IPS-15b (cell line): Measurements from ENCODE around the gene VPS39.
A peak's percentile ranks its signal among the peaks of the same experiment; 100 is the strongest.
"Not testable (repeated sequence)": the region's sequence is repeated elsewhere in the genome, so short reads cannot be mapped to it uniquely, and the experiment has no call there.

Experiments used
- H3K27me3 ChIP-seq: one replicate; pipeline ENCODE4 v1.6.1; 2013; ENCODE audit warnings: low read length; ENCODE audit not compliant: control insufficient read depth, insufficient read depth
- H3K36me3 ChIP-seq: one replicate; pipeline ENCODE4 v1.6.1; 2013; ENCODE audit warnings: low read length; ENCODE audit not compliant: control insufficient read depth, insufficient read depth
- H3K4me1 ChIP-seq: one replicate; pipeline ENCODE4 v1.6.1; 2013; ENCODE audit warnings: mild to moderate bottlenecking, low read length; ENCODE audit not compliant: control insufficient read depth, insufficient read depth
- H3K4me3 ChIP-seq: one replicate; pipeline ENCODE4 v1.5.1; 2013; ENCODE audit warnings: low read depth, low read length
- H3K9ac ChIP-seq: one replicate; pipeline ENCODE4 v1.6.1; 2013; ENCODE audit warnings: low read depth, mild to moderate bottlenecking, low read length
- H3K9me3 ChIP-seq: one replicate; pipeline ENCODE4 v1.6.1; 2013; ENCODE audit warnings: mild to moderate bottlenecking, low read length; ENCODE audit not compliant: control insufficient read depth, insufficient read depth

VPS39 gene

GRCh38 chr15:42207674-42208579 is at the start of gene VPS39:
Gene VPS39 (minus strand): TSS chr15:42208304. CDS start chr15:42208153, 151 bp downstream.
- H3K4me1 ChIP-seq: no peaks in the 10 kb centered on the region
- no peaks in the 10 kb centered on the region for H3K9me3 ChIP-seq
- peak within 1 kb of the TSS; percentile 93 for H3K9ac ChIP-seq
- no peaks in the 10 kb centered on the region for H3K27me3 ChIP-seq
- H3K36me3 ChIP-seq: no peaks in the 10 kb centered on the region
- peak within 1 kb of the TSS; percentile 83 for H3K4me3 ChIP-seq

GRCh38 chr15:42253300-42253699 is 45.2 kb upstream of the VPS39 start:
- H3K36me3 ChIP-seq: peaks cover 3% of the 10 kb centered on the region
- no peak overlapping the region for H3K4me3 ChIP-seq
- no peak overlapping the region for H3K9ac ChIP-seq
- H3K4me1 ChIP-seq: no peaks in the 10 kb centered on the region
- no peaks in the 10 kb centered on the region for H3K27me3 ChIP-seq
- H3K9me3 ChIP-seq: peaks cover 13% of the 10 kb centered on the region

- H3K36me3 ChIP-seq: peaks cover 11% of the 10 kb centered on the region
- no peaks in the 10 kb centered on the region for H3K9me3 ChIP-seq
Measured at GRCh38 chr15:42240823-42241222, 32.7 kb upstream of the VPS39 start.

GRCh38 chr15:42239528-42240182 is 31.6 kb upstream of the VPS39 start:
- no peak overlapping the region for H3K9ac ChIP-seq
- H3K9me3 ChIP-seq: no peaks in the 10 kb centered on the region
- no peaks in the 10 kb centered on the region for H3K4me1 ChIP-seq
- no peak overlapping the region for H3K4me3 ChIP-seq
- H3K27me3 ChIP-seq: no peaks in the 10 kb centered on the region
- peaks cover 11% of the 10 kb centered on the region for H3K36me3 ChIP-seq

More at GRCh38 chr15:42240823-42241222, 32.7 kb upstream of the VPS39 start:
- Histone ChIP-seq H3K9ac (no peak overlapping the region), H3K4me1 (no peaks in the 10 kb centered on the region), H3K4me3 (no peak overlapping the region), H3K27me3 (no peaks in the 10 kb centered on the region)

- Histone ChIP-seq H3K4me3 (no peak overlapping the region), H3K4me1 (no peaks in the 10 kb centered on the region), H3K9me3 (no peaks in the 10 kb centered on the region), H3K27me3 (no peaks in the 10 kb centered on the region), H3K36me3 (peaks cover 13% of the 10 kb centered on the region), H3K9ac (no peak overlapping the region)
Measured at GRCh38 chr15:42233107-42233506, 25.0 kb upstream of the VPS39 start.

GRCh38 chr15:42232606-42233005 is 24.5 kb upstream of the VPS39 start:
- Histone ChIP-seq H3K36me3 (peaks cover 10% of the 10 kb centered on the region), H3K4me1 (no peaks in the 10 kb centered on the region), H3K9ac (no peak overlapping the region), H3K9me3 (no peaks in the 10 kb centered on the region), H3K27me3 (no peaks in the 10 kb centered on the region), H3K4me3 (no peak overlapping the region)

- no peaks in the 10 kb centered on the region for H3K9me3 ChIP-seq
- peaks cover 9% of the 10 kb centered on the region for H3K36me3 ChIP-seq
- H3K4me3 ChIP-seq: no peak overlapping the region
- H3K9ac ChIP-seq: no peak overlapping the region
- no peaks in the 10 kb centered on the region for H3K27me3 ChIP-seq
- H3K4me1 ChIP-seq: no peaks in the 10 kb centered on the region
Measured at GRCh38 chr15:42231088-42231487, 23.0 kb upstream of the VPS39 start.

- not testable (repeated sequence) for H3K9me3 ChIP-seq, H3K36me3 ChIP-seq, H3K27me3 ChIP-seq, H3K4me3 ChIP-seq, H3K4me1 ChIP-seq, H3K9ac ChIP-seq
Measured at GRCh38 chr15:42228981-42229380, 20.9 kb upstream of the VPS39 start.

- Histone ChIP-seq H3K9me3 (no peaks in the 10 kb centered on the region), H3K4me1 (no peaks in the 10 kb centered on the region), H3K4me3 (no peak overlapping the region), H3K9ac (no peak overlapping the region), H3K27me3 (no peaks in the 10 kb centered on the region), H3K36me3 (peaks cover 5% of the 10 kb centered on the region)
Measured at GRCh38 chr15:42228036-42228435, 19.9 kb upstream of the VPS39 start.

GRCh38 chr15:42226648-42227047 is 18.5 kb upstream of the VPS39 start:
- Histone ChIP-seq H3K36me3 (peaks cover 4% of the 10 kb centered on the region), H3K9me3 (no peaks in the 10 kb centered on the region), H3K27me3 (no peaks in the 10 kb centered on the region), H3K9ac (no peak overlapping the region), H3K4me3 (no peak overlapping the region), H3K4me1 (no peaks in the 10 kb centered on the region)

- Histone ChIP-seq H3K9ac (no peak overlapping the region), H3K4me3 (no peak overlapping the region), H3K27me3 (no peaks in the 10 kb centered on the region), H3K36me3 (peaks cover 6% of the 10 kb centered on the region), H3K4me1 (no peaks in the 10 kb centered on the region), H3K9me3 (no peaks in the 10 kb centered on the region)
Measured at GRCh38 chr15:42220216-42220615, 12.1 kb upstream of the VPS39 start.
